ENCODE results near the gene SUCLA2. TPM values are rescaled to one million over a fixed set of nuclear protein-coding genes. Genes with fewer than 3 reads are reported as not detected.
A peak's percentile ranks its signal among the peaks of the same experiment; 100 is the strongest.

The SUCLA2 gene
- 10 to 100 TPM in 4 of 6 donors, 1 to 10 TPM in 2; 3.4 to 17.7 (median 11.9) TPM for polyA plus RNA-seq (ENCODE audit: low read depth in 6 of 6)

DNA sequence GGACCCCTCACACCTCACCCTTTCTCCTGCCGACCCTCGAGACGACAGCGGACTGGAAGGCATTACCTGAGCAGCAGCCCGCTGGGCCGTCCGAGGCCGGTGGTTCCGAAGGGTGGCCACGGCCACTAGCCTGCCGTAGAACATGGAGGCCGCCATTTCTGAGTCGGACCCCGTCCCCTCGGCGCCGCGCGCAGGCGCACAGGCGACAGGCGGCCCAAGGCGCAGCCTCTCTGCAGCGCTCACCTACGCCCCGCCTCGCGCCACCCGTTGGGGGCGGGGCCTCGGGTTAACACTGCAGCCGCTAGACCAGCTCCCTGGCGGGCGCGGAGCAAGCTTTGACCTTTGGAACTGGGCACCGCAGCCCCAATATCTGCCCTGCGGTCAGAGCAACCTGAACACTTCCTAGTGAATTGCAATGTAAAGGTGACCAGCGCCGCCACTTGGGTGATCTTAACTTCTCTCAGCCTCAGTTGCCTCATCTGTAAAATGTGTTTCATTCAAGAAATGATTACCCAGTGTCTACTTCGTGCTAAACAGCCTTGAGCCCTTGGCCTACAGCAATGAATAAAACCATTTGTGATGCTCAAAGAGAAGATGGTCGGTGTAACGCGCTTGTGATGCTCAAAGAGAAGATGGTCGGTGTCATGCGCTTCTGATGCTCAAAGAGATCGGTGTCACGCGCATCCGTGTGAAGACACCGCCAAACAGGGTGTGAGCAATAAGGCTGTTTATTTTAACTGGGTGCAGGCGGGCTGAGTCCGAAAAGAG lies at the start of gene SUCLA2:
TSS of gene SUCLA2 (minus strand) at position 160 of the 768 bp plus-strand sequence. CDS start at position 156, 4 bp downstream.
- DNase-seq (peak; percentile 87), ATAC-seq (ENCODE audit: low read depth in 2 of 2) (peak; percentile 99)
- H3K27ac Mint-ChIP-seq = peak within 1 kb of the TSS; percentile 67 to 92 (median 79)
- no peaks in the 10 kb centered on the region for H3K36me3 Mint-ChIP-seq
- H3K4me1 Mint-ChIP-seq = peaks cover 27 to 33% (median 31%) of the 10 kb centered on the region in 3 donors
- no peaks in the 10 kb centered on the region for H3K9me3 Mint-ChIP-seq
- H3K27me3 Mint-ChIP-seq = no peaks in the 10 kb centered on the region
- H3K4me3 Mint-ChIP-seq = peak within 1 kb of the TSS; percentile 91 to 98 (median 96)

DNA sequence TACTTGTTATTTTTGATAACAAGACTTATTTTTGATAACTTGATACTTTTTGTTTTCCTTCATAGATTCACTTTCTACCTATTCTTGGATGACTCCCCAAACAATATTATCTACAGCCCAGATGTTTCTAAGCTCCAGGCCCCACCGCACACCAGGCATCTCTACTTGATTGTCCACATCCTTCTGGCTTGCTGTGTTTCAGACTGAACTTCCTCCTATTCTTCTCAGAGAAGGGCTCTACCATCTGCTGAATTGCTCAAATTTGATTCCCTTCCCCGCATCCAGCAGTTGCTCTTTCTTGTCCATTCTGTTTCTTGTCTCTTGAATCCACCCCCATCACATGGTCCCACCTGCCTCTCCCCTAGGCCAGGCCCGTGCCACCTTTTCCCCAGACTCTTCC lies 49.5 kb upstream of the SUCLA2 start:
- no peak overlapping the region for H3K4me3 Mint-ChIP-seq
- peaks cover 21 to 29% of the 10 kb centered on the region in 2 donors for H3K36me3 Mint-ChIP-seq
- no peaks in the 10 kb centered on the region for H3K9me3 Mint-ChIP-seq
- H3K4me1 Mint-ChIP-seq = peaks cover 0 to 4% (median 0%) of the 10 kb centered on the region in 3 donors
- no peaks in the 10 kb centered on the region for H3K27me3 Mint-ChIP-seq
- no peak for ATAC-seq (ENCODE audit: low read depth in 2 of 2)
- peak overlapping the region in 2 of 6 donors; percentile 7 to 52 for H3K27ac Mint-ChIP-seq
- DNase-seq = no peak

DNA sequence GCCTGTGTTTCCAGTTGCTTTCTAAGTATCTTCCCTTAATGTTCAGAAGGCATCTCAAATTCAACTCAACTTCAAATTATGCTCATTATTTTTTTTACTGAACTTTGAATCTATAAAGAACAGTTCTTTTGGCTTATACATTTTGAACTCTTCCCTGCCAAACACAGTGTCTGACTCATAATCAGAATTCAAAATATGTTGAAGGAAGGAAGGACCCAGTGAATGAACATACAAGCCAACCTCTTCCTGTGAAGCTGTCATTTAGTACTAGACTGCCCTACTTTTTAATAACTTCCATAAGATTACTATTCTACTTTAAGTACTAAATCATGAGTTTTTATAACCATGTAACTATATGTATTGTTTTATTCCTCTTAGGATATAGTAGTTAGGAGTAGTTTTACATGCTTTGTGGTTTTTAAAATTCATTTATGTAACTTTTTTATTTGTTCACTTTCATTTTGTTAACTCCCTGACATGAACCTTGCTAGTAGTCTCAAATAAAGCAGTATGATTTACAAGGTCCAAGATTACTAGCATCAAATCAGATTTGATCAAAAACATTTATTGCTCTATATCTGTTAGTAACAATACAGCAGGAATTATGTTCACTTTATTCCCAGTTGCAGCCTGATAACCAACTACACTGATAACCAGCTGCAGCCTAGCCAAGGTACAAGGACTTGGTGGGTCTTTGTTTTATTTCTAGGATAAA lies 42.9 kb upstream of the SUCLA2 start:
- ATAC-seq (ENCODE audit: low read depth in 2 of 2) (no peak), DNase-seq (no peak)
- H3K36me3 Mint-ChIP-seq = peaks cover 9 to 12% of the 10 kb centered on the region in 2 donors
- peak overlapping the region in 1 of 6 donors; percentile 42 for H3K27ac Mint-ChIP-seq
- H3K4me3 Mint-ChIP-seq = no peak overlapping the region
- H3K27me3 Mint-ChIP-seq = no peaks in the 10 kb centered on the region
- peaks cover under 1 to 5% (median 3%) of the 10 kb centered on the region in 3 donors for H3K4me1 Mint-ChIP-seq
- H3K9me3 Mint-ChIP-seq = no peaks in the 10 kb centered on the region

DNA sequence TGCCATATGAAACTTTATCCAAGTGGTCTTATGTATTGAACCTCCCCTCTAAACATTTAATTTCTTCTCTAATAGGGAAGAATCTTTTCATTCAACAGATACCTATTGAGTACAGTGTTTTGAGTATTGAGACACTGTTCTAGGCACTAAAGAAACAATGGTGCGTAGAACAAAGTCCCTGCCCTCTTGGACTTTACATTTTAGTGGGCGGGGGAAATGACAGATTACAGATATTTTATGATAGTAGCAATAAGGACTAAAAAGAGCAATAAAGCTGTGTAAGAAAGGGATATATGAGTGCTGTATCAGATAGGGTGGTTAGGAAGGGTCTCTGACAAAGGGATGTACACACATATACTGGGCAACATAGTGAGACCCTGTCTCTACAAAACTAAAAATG lies 41.8 kb upstream of the SUCLA2 start:
- Mint-ChIP-seq H3K4me1 (peaks cover 10 to 16% (median 11%) of the 10 kb centered on the region in 3 donors), H3K27ac (peak overlapping the region in 1 of 6 donors; percentile 35), H3K9me3 (no peaks in the 10 kb centered on the region), H3K27me3 (no peaks in the 10 kb centered on the region), H3K36me3 (peaks cover 9 to 12% of the 10 kb centered on the region in 2 donors), H3K4me3 (no peak overlapping the region)
- DNase-seq (no peak), ATAC-seq (ENCODE audit: low read depth in 2 of 2) (no peak)

DNA sequence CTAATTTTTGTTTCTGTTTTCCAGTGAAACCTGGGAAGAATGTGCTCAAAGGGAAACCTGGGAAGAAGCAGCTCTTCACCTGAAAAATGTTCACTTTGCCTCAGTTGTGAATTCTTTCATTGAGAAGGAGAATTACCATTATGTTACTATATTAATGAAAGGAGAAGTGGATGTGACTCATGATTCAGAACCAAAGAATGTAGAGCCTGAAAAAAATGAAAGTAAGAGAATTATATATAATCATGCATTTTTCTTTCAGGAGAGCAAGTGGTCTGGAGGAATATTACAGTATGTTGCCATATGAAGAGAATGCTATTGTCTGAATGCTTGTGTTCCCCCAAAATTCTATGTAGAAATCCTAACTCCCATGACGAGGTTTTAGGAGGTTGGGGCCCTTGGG lies 39.8 kb upstream of the SUCLA2 start:
- Mint-ChIP-seq H3K4me1 (peaks cover 16 to 24% (median 21%) of the 10 kb centered on the region in 3 donors), H3K36me3 (peaks cover 8 to 9% of the 10 kb centered on the region in 2 donors), H3K9me3 (no peaks in the 10 kb centered on the region), H3K4me3 (peak overlapping the region in 1 of 8 donors; percentile 20), H3K27ac (no peak overlapping the region), H3K27me3 (no peaks in the 10 kb centered on the region)
- DNase-seq (no peak), ATAC-seq (ENCODE audit: low read depth in 2 of 2) (no peak)

DNA sequence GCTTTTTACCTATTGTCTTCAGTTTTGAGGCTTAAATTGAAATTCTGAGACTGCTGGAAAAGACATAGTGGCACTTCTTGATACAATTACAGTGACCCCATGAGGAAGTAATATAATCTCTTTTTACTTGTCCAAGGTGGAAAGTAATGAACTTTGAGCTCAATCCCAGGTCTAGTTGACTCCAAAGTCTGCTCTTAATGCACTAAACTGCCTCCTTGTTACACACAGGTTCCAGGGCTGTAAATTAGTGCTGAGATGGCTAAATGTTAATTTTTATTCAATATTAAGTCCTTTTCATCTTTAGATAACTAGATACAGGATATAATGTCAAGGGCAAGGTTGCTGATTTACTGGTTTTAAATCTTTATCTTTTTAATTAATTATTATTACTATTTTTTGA lies 39.0 kb upstream of the SUCLA2 start:
- peak overlapping the region in 1 of 6 donors; percentile 7 for H3K27ac Mint-ChIP-seq

DNA sequence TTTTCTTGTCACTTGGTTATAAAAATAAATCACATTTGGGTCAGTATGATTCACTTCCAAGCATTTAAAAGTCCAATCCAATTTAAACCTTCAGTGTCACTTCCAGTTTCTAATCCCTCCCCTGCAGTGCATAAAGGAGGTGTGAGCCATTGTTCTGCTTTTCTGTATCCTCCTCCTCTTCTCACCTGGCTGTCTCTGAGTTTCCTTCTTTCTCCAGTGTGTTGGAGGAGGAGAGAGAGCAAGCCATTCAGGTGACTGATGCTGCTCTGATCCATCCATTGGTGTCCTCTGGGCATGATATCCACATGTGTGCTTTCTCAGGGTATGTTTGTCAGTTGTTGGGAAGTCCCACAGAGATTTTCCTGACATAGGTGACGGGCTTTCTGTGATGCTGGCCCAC lies 37.7 kb upstream of the SUCLA2 start:
- Mint-ChIP-seq H3K27me3 (no peaks in the 10 kb centered on the region), H3K4me1 (peaks cover 21 to 30% (median 22%) of the 10 kb centered on the region in 3 donors), H3K9me3 (no peaks in the 10 kb centered on the region), H3K4me3 (peak overlapping the region; percentile 91 to 98 (median 96)), H3K36me3 (peaks cover 6 to 9% of the 10 kb centered on the region in 2 donors), H3K27ac (peak overlapping the region; percentile 24 to 99 (median 96))
- DNase-seq (peak; percentile 25), ATAC-seq (ENCODE audit: low read depth in 2 of 2) (peak in 1 of 2 donors; percentile 6)

More for the DNA sequence above, 39.0 kb upstream of the SUCLA2 start:
- ATAC-seq (ENCODE audit: low read depth in 2 of 2) (no peak), DNase-seq (no peak)
- Mint-ChIP-seq H3K4me3 (peak overlapping the region in 1 of 8 donors; percentile 33), H3K27me3 (no peaks in the 10 kb centered on the region), H3K4me1 (peaks cover 16 to 24% (median 21%) of the 10 kb centered on the region in 3 donors), H3K36me3 (peaks cover 6 to 9% of the 10 kb centered on the region in 2 donors), H3K9me3 (no peaks in the 10 kb centered on the region)

DNA sequence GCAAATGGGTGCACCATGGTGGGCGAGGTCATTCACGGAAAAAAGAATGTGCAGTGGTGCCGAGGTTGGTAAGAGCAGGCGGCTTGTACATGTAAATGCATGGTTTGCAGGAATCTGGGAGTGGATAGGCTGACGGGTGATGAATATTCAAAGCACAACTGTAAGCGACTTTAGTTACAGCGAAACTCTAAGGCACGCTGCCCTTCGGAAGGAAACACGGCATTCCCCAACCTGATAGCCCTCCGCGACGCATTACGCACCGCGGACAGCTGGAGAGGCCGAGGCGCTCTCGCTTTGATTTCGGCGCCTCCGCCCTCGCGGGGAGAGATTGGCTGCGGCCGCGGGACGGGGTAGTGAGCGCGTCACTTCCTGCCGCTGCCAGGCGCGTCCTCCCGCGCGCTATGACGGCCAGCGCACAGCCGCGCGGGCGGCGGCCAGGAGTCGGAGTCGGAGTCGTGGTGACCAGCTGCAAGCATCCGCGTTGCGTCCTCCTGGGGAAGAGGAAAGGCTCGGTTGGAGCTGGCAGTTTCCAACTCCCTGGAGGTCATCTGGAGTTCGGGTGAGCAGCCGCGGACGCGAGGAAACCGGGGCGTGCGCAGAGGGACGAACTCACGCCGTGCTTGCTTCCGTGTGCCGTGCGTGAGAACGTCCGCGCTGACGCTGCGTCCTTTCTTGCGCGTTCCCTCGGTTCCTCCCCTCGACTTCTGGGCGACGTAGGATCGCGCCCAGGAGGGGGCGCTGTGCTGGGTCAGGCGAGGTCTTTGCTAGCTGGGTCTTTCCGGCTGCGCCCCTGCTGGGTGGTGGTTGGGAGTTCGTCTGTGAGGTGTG lies 36.5 kb upstream of the SUCLA2 start, which contains the start of gene NUDT15:
TSS of gene NUDT15 (plus strand) at position 381 of the 828 bp plus-strand sequence. CDS start at position 402, 21 bp downstream.
- Mint-ChIP-seq H3K36me3 (peaks cover 6 to 9% of the 10 kb centered on the region in 2 donors), H3K4me3 (peak within 1 kb of the TSS; percentile 91 to 98 (median 96)), H3K4me1 (peaks cover 21 to 30% (median 22%) of the 10 kb centered on the region in 3 donors), H3K27me3 (no peaks in the 10 kb centered on the region), H3K9me3 (no peaks in the 10 kb centered on the region), H3K27ac (peak within 1 kb of the TSS; percentile 96 to 99 (median 98))
- DNase-seq (peak; percentile 93), ATAC-seq (ENCODE audit: low read depth in 2 of 2) (peak; percentile 88)

DNA sequence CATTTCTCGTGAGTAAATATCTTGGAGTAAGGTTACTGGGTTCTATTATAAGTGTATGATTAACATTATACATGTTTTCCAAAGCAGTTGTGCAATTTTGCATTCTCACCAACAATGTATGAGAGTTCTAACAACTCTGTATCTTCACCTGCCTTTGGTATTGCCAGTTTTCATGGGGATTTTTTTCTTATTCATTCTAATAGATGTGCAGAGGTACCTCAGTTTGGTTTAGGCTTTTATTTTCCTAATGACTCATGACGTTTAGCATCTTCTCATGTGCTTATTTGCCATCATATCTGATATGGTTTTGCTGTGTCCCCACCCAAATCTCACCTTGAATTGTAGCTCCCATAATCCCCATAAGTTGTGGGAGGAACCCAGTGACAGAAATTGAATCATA lies 28.8 kb upstream of the SUCLA2 start:
- H3K36me3 Mint-ChIP-seq = peaks cover 14 to 16% of the 10 kb centered on the region in 2 donors
- no peaks in the 10 kb centered on the region for H3K27me3 Mint-ChIP-seq
- H3K4me1 Mint-ChIP-seq = peaks cover 0 to 8% (median 5%) of the 10 kb centered on the region in 3 donors
- ATAC-seq (ENCODE audit: low read depth in 2 of 2) (no peak), DNase-seq (no peak)
- no peak overlapping the region for H3K4me3 Mint-ChIP-seq
- peaks cover 0 to 13% (median 6%) of the 10 kb centered on the region in 7 donors for H3K9me3 Mint-ChIP-seq
- H3K27ac Mint-ChIP-seq = no peak overlapping the region

DNA sequence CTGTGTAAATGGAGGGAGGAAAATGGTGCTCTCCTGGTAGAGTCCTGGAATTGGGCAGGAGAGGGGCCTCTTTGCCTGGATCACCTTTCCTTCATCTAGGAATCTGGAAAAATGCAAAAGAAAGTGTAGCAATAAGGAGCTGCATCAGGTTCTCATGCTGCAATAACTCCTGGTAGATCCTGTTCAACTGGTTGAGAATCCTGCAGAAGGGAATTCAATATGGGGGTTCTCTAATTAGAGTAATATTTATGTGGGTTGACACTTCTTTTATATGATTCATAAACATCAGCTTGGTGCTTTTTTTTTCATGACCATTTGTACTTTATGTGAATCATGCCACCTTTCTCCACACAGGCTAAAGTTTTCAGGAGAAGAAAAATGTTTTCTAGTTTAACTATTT lies 27.0 kb upstream of the SUCLA2 start:
- Mint-ChIP-seq H3K9me3 (peaks cover 0 to 13% (median 6%) of the 10 kb centered on the region in 7 donors), H3K36me3 (peaks cover 14 to 16% of the 10 kb centered on the region in 2 donors), H3K4me1 (peaks cover 0 to 3% (median 0%) of the 10 kb centered on the region in 3 donors), H3K27me3 (no peaks in the 10 kb centered on the region), H3K27ac (no peak overlapping the region), H3K4me3 (no peak overlapping the region)
- no peak for DNase-seq
- ATAC-seq (ENCODE audit: low read depth in 2 of 2) = no peak

DNA sequence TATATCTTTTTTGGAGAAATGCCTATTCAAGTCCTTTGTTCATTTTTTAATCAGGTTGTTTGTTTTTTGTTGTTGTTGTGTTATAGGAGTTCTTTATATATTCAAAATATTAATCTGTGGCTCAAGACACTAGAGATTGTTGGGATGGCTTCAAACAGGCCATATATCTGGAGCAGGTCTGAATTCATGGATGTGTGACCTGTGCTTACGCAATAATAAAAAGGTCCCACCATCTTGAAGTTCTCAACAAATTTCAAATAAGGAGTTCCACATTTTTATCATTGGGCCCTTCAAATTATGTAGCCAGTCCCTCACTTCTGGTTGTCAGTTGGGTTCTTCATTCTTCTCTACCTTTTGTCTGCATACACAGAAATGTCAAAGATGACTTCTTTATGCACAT lies 18.7 kb upstream of the SUCLA2 start:
- Mint-ChIP-seq H3K36me3 (peaks cover 0 to 5% of the 10 kb centered on the region in 2 donors), H3K4me3 (no peak overlapping the region)
- DNase-seq = no peak

DNA sequence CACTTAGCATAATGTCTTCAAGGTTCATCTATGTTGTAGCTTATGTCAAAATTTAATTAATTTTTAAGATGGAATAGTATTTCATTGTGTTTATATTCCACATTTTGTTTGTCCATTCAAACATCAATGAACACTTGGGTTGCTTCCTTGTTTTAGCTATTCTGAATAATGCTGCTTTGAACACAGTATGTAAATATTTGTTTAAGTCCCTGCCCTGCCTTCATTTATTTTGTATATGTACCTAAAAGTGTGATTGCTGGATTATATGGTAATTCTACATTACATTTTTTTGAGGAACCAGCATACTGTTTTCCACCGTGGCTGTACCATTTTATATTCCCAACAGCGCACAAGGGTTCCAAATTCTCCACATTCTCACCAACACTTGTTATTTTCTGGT lies 17.6 kb upstream of the SUCLA2 start:
- no peak overlapping the region for H3K4me3 Mint-ChIP-seq
- no peak for ATAC-seq (ENCODE audit: low read depth in 2 of 2)
- no peak overlapping the region for H3K27ac Mint-ChIP-seq
- no peak for DNase-seq
- H3K4me1 Mint-ChIP-seq = no peaks in the 10 kb centered on the region
- peaks cover 0 to 9% (median 0%) of the 10 kb centered on the region in 7 donors for H3K9me3 Mint-ChIP-seq
- H3K36me3 Mint-ChIP-seq = peaks cover 0 to 5% of the 10 kb centered on the region in 2 donors
- H3K27me3 Mint-ChIP-seq = no peaks in the 10 kb centered on the region

More for the DNA sequence above, 18.7 kb upstream of the SUCLA2 start:
- Mint-ChIP-seq H3K27me3 (no peaks in the 10 kb centered on the region), H3K4me1 (no peaks in the 10 kb centered on the region), H3K9me3 (peaks cover 0 to 9% (median 0%) of the 10 kb centered on the region in 7 donors), H3K27ac (peak overlapping the region in 1 of 6 donors; percentile 51)
- no peak for ATAC-seq (ENCODE audit: low read depth in 2 of 2)

All from naive B cell (primary cell).